H9 (cell line): ENCODE results near the gene CLEC14A. TPM values are rescaled to one million over a fixed set of nuclear protein-coding genes. Genes with fewer than 3 reads are reported as not detected.

Experiments
- DNase-seq: peaks from one replicate; pipeline ENCODE4 v3.0.0-alpha.2; 2017
- H2AFZ ChIP-seq: one replicate; pipeline ENCODE4 v1.6.1; 2013; ENCODE audit warnings: mild to moderate bottlenecking, low read length, control low read depth, moderate library complexity
- H2AK5ac ChIP-seq: 2 replicates; pipeline ENCODE4 v1.6.1; 2013; ENCODE audit warnings: low read length, control low read depth, mixed read lengths; ENCODE audit not compliant: insufficient read length
- H2BK120ac ChIP-seq: one replicate; pipeline ENCODE4 v1.6.1; 2013; ENCODE audit warnings: low read depth, mild to moderate bottlenecking, low read length, control low read depth, inconsistent platforms; ENCODE audit not compliant: poor library complexity, severe bottlenecking
- H2BK12ac ChIP-seq: 2 replicates; pipeline ENCODE4 v1.6.1; 2013; ENCODE audit warnings: low read length, control low read depth, mixed read lengths, low read depth; ENCODE audit not compliant: insufficient read length
- H2BK15ac ChIP-seq: 2 replicates; pipeline ENCODE4 v1.6.1; 2013; ENCODE audit warnings: low read depth, low read length, control low read depth
- H2BK20ac ChIP-seq: one replicate; pipeline ENCODE4 v1.6.1; 2013; ENCODE audit warnings: low read depth, mild to moderate bottlenecking, low read length, control low read depth, inconsistent platforms; ENCODE audit not compliant: poor library complexity, severe bottlenecking
- H2BK5ac ChIP-seq: 2 replicates; pipeline ENCODE4 v1.6.1; 2013; ENCODE audit warnings: low read length, control low read depth, mixed read lengths; ENCODE audit not compliant: insufficient read length
- H3K14ac ChIP-seq: 2 replicates; pipeline ENCODE4 v1.6.1; 2013; ENCODE audit warnings: low read length, control low read depth; ENCODE audit not compliant: insufficient read depth
- H3K18ac ChIP-seq: 2 replicates; pipeline ENCODE4 v1.6.1; 2013; ENCODE audit warnings: low read depth, mild to moderate bottlenecking, mixed read lengths, low read length, control low read depth; ENCODE audit not compliant: insufficient read length
- H3K23ac ChIP-seq: 2 replicates; pipeline ENCODE4 v1.6.1; 2013; ENCODE audit warnings: low read length, control low read depth, mixed read lengths, low read depth; ENCODE audit not compliant: insufficient read length
- H3K23me2 ChIP-seq: 2 replicates; pipeline ENCODE4 v1.6.1; 2013; ENCODE audit warnings: low read depth, mild to moderate bottlenecking, mixed read lengths, low read length, control low read depth; ENCODE audit not compliant: insufficient read length, poor library complexity, severe bottlenecking
- H3K27ac ChIP-seq: 2 replicates; pipeline ENCODE4 v1.5.1; 2013; ENCODE audit warnings: low read length, control low read depth, mixed read lengths, low read depth; ENCODE audit not compliant: insufficient read length
- H3K27me3 ChIP-seq: 2 replicates; pipeline ENCODE4 v1.6.1; 2013; ENCODE audit warnings: low read length, control low read depth, inconsistent platforms; ENCODE audit not compliant: insufficient read depth
- H3K4ac ChIP-seq: 2 replicates; pipeline ENCODE4 v1.6.1; 2013; ENCODE audit warnings: low read depth, mild to moderate bottlenecking, control low read depth, inconsistent platforms, low read length, moderate library complexity
- H3K4me1 ChIP-seq: 2 replicates; pipeline ENCODE4 v1.6.1; 2013; ENCODE audit warnings: low read length, control low read depth, inconsistent platforms; ENCODE audit not compliant: insufficient read depth
- H3K4me2 ChIP-seq: 2 replicates; pipeline ENCODE4 v1.6.1; 2013; ENCODE audit warnings: low read length, control low read depth, mixed read lengths; ENCODE audit not compliant: insufficient read length, insufficient read depth
- H3K56ac ChIP-seq: 2 replicates; pipeline ENCODE4 v1.6.1; 2013; ENCODE audit warnings: low read depth, mild to moderate bottlenecking, mixed read lengths, low read length, control low read depth; ENCODE audit not compliant: insufficient read length
- H3K79me1 ChIP-seq: 2 replicates; pipeline ENCODE4 v1.6.1; 2013; ENCODE audit warnings: low read depth, mild to moderate bottlenecking, moderate library complexity, low read length, control low read depth, inconsistent platforms; ENCODE audit not compliant: insufficient read depth, poor library complexity, severe bottlenecking
- H3K79me2 ChIP-seq: 2 replicates; pipeline ENCODE4 v1.6.1; 2013; ENCODE audit warnings: low read length, control low read depth, inconsistent platforms; ENCODE audit not compliant: insufficient read depth
- H3K9ac ChIP-seq: 2 replicates; pipeline ENCODE4 v1.6.1; 2013; ENCODE audit warnings: low read length, control low read depth, mixed read lengths; ENCODE audit not compliant: insufficient read length; ENCODE audit errors: extremely low read depth
- H3K9me3 ChIP-seq: one replicate; pipeline ENCODE4 v1.6.1; 2013; ENCODE audit warnings: low read depth, low read length, inconsistent platforms; ENCODE audit not compliant: control insufficient read depth
- H3T11ph ChIP-seq: one replicate; pipeline ENCODE4 v1.6.1; 2013; ENCODE audit warnings: mild to moderate bottlenecking, low read length, control low read depth, inconsistent platforms
- H4K20me1 ChIP-seq: one replicate; pipeline ENCODE4 v1.6.1; 2013; ENCODE audit not compliant: control insufficient read depth, insufficient read length, insufficient read depth
- H4K5ac ChIP-seq: 2 replicates; pipeline ENCODE4 v1.6.1; 2013; ENCODE audit warnings: low read depth, mild to moderate bottlenecking, mixed read lengths, low read length, control low read depth; ENCODE audit not compliant: insufficient read length
- H4K8ac ChIP-seq: replicated peaks from 2 replicates; pipeline ENCODE4 v1.6.1; 2013; ENCODE audit warnings: low read length, control low read depth, mixed read lengths, low read depth; ENCODE audit not compliant: insufficient read length
- H4K91ac ChIP-seq: 2 replicates; pipeline ENCODE4 v1.6.1; 2013; ENCODE audit warnings: low read depth, mild to moderate bottlenecking, moderate library complexity, mixed read lengths, low read length, control low read depth; ENCODE audit not compliant: insufficient read length
- H3K27ac Mint-ChIP-seq, 3 experiments: 2 replicates in 2 of 3; 3 replicates in 1 of 3; pipeline ENCODE4 v1.8.0; 2020 to 2021; ENCODE audit warnings: mixed read lengths in 3 of 3, mild to moderate bottlenecking in 1 of 3, moderate library complexity in 1 of 3
- H3K27me3 Mint-ChIP-seq: 2 replicates; pipeline ENCODE4 v1.8.0; 2021; ENCODE audit warnings: low read depth, mild to moderate bottlenecking, moderate library complexity, mixed read lengths
- H3K36me3 Mint-ChIP-seq, 3 experiments: 2 replicates in 2 of 3; 3 replicates in 1 of 3; pipeline ENCODE4 v1.8.0; 2020 to 2021; ENCODE audit warnings: low read depth in 3 of 3, mixed read lengths in 3 of 3; ENCODE audit not compliant: insufficient read depth in 1 of 3
- H3K4me1 Mint-ChIP-seq, 2 experiments: 2 replicates each; pipeline ENCODE4 v1.8.0; 2020; ENCODE audit warnings: mixed read lengths in 2 of 2
- H3K4me3 Mint-ChIP-seq, 2 experiments: 2 replicates in 1 of 2; 3 replicates in 1 of 2; pipeline ENCODE4 v1.8.0; 2020 to 2021; ENCODE audit warnings: mild to moderate bottlenecking in 2 of 2, mixed read lengths in 2 of 2, moderate library complexity in 1 of 2
- H3K9me3 Mint-ChIP-seq, 2 experiments: 2 replicates in 1 of 2; 3 replicates in 1 of 2; pipeline ENCODE4 v1.8.0; 2020; ENCODE audit warnings: mild to moderate bottlenecking in 2 of 2, mixed read lengths in 2 of 2, moderate library complexity in 1 of 2
- WGBS: extraction: QIAGEN DNeasy Blood & Tissue Kit; methylation state at CpG from one replicate; pipeline ENCODE4 v1.1.7; 2013; ENCODE audit warnings: missing lambda C conversion rate, low lambda C conversion rate, mixed read lengths; ENCODE audit not compliant: insufficient read length; ENCODE audit errors: extremely low coverage; 5-methylcytosine and 5-hydroxymethylcytosine counted together
- total RNA-seq: library from RNA; stranded (reverse); gene quantifications from 2 replicates; pipeline ENCODE4 v1.2.1, GENCODE V29; 2021
- TF ChIP-seq, protein P1 (sequence below): fragments of 200-600 bp; sonication (generic); conservative IDR thresholded peaks from 3 replicates; pipeline ENCODE4 v1.8.0; 2021; ENCODE audit warnings: antibody characterized with exemption, mild to moderate bottlenecking

The CLEC14A gene
- total RNA-seq, 1 experiment from 2014 or later: not detected

DNA sequence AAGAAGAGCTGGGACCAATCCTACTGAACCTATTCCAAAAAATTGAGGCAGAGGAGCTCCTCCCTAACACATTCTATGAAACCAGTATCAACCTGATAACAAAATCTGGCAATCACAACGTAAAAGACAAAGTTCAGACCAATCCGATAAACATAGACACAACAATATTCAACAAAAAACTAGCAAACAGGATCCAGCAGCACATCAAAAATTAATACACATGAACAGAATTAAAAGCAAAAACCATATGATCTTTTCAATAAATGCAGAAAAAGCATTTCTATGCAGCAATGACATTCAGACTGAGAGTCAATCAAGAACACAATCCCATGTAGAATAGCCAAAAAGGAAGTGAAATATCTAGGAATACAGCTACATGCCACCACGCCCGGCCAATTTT is 7.0 kb upstream of the CLEC14A start:
- Histone ChIP-seq H3K9ac (no peak overlapping the region), H3K14ac (no peak overlapping the region), H4K5ac (no peak overlapping the region), H2AFZ (no peak overlapping the region), H3K79me1 (no peaks in the 10 kb centered on the region), H2BK12ac (no peak overlapping the region), H2AK5ac (no peak overlapping the region), H2BK15ac (no peak overlapping the region), H3K4me2 (no peak overlapping the region), H3K79me2 (no peaks in the 10 kb centered on the region), H3K4me1 (no peaks in the 10 kb centered on the region), H3K18ac (no peak overlapping the region), H3T11ph (no peak overlapping the region), H3K27ac (no peak overlapping the region), H4K91ac (no peak overlapping the region), H3K23ac (no peak overlapping the region), H2BK5ac (no peak overlapping the region), H2BK20ac (no peak overlapping the region), H3K56ac (no peak overlapping the region), H3K27me3 (no peaks in the 10 kb centered on the region), H3K23me2 (no peaks in the 10 kb centered on the region), H3K4ac (no peak overlapping the region), H4K8ac (no peak overlapping the region), H2BK120ac (no peak overlapping the region), H4K20me1 (no peaks in the 10 kb centered on the region), H3K9me3 (no peaks in the 10 kb centered on the region)
- H3K27ac Mint-ChIP-seq: no peak overlapping the region
- no CpG with 5 or more reads among the region's 4 CpGs for WGBS
- H3K4me1 Mint-ChIP-seq: no peaks in the 10 kb centered on the region
- H3K9me3 Mint-ChIP-seq: peaks cover 14 to 21% of the 10 kb centered on the region in 2 experiments
- peaks cover 85% of the 10 kb centered on the region for H3K27me3 Mint-ChIP-seq
- no peak for DNase-seq
- TF ChIP-seq, protein P1, sequence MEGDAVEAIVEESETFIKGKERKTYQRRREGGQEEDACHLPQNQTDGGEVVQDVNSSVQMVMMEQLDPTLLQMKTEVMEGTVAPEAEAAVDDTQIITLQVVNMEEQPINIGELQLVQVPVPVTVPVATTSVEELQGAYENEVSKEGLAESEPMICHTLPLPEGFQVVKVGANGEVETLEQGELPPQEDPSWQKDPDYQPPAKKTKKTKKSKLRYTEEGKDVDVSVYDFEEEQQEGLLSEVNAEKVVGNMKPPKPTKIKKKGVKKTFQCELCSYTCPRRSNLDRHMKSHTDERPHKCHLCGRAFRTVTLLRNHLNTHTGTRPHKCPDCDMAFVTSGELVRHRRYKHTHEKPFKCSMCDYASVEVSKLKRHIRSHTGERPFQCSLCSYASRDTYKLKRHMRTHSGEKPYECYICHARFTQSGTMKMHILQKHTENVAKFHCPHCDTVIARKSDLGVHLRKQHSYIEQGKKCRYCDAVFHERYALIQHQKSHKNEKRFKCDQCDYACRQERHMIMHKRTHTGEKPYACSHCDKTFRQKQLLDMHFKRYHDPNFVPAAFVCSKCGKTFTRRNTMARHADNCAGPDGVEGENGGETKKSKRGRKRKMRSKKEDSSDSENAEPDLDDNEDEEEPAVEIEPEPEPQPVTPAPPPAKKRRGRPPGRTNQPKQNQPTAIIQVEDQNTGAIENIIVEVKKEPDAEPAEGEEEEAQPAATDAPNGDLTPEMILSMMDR: no peak
- peaks cover 0 to 16% (median 0%) of the 10 kb centered on the region in 3 experiments; a peak in 3 of 7 replicates for H3K36me3 Mint-ChIP-seq
- H3K4me3 Mint-ChIP-seq: no peak overlapping the region
